Measurements from ENCODE around the gene CALM1. TPM values are rescaled to one million over a fixed set of nuclear protein-coding genes. Genes with fewer than 3 reads are reported as not detected.

Gene CALM1
- total RNA-seq, 4 donors from 2014 or later = 407 to 1,329 (median 886) TPM

DNA sequence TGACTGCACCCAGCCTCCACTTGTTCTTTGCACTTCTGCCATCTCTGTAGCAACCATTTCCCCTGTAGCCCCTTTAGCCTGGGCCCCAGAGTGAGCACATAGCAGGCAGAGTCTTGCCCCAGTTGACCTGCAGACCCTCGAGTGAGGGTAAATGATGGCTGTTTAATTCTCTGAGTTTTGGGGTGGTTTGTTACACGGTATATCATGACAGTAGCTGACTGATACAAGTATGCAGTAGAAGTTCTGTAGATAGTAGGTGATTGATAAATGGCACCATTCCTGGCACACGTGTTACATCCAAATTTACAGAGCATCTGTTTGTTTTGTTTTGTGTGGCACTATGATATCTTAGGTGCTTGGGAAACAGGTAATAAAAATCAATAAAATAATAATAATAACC, 32.4 kb downstream of the CALM1 start:
- no peak for DNase-seq

DNA sequence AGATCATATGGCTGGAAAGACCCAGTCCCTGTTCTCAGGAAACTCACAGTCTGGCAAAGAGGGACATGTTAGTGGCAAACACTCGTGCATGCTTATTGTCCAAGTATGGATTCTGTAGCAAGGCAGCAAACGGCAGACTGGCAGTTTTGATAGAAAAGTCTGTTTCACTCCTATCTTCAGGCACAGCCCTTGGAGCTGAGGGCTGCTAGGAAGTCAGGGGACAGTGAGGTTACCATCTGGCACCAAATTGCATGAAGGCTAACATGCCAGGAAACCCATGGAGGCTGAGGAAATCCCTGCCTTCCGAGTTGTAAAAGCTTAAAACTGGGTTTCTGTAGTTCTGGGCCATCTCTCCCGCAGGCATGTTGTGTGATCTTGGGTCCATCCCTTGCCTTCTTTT, 32.9 kb downstream of the CALM1 start:
- no peaks in the 10 kb centered on the region for H3K36me3 ChIP-seq
- no peaks in the 10 kb centered on the region for H3K27me3 ChIP-seq
- no peak overlapping the region for H3K27ac ChIP-seq
- no peaks in the 10 kb centered on the region for H3K9me3 ChIP-seq
- TF ChIP-seq, protein P1, sequence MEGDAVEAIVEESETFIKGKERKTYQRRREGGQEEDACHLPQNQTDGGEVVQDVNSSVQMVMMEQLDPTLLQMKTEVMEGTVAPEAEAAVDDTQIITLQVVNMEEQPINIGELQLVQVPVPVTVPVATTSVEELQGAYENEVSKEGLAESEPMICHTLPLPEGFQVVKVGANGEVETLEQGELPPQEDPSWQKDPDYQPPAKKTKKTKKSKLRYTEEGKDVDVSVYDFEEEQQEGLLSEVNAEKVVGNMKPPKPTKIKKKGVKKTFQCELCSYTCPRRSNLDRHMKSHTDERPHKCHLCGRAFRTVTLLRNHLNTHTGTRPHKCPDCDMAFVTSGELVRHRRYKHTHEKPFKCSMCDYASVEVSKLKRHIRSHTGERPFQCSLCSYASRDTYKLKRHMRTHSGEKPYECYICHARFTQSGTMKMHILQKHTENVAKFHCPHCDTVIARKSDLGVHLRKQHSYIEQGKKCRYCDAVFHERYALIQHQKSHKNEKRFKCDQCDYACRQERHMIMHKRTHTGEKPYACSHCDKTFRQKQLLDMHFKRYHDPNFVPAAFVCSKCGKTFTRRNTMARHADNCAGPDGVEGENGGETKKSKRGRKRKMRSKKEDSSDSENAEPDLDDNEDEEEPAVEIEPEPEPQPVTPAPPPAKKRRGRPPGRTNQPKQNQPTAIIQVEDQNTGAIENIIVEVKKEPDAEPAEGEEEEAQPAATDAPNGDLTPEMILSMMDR (IDR thresholded peaks at IDR 0.05) = no peak
- TF ChIP-seq POLR2A (IDR thresholded peaks at IDR 0.05) = no peak
- no peaks in the 10 kb centered on the region for H3K4me1 ChIP-seq
- DNase-seq = no peak
- no peak overlapping the region for H3K4me3 ChIP-seq

More for the DNA sequence above, 32.4 kb downstream of the CALM1 start:
- Histone ChIP-seq H3K4me1 (no peaks in the 10 kb centered on the region), H3K27ac (no peak overlapping the region), H3K27me3 (no peaks in the 10 kb centered on the region), H3K9me3 (no peaks in the 10 kb centered on the region), H3K36me3 (no peaks in the 10 kb centered on the region), H3K4me3 (no peak overlapping the region)
- TF ChIP-seq, protein P1 (IDR thresholded peaks at IDR 0.05) = no peak
- no peak for TF ChIP-seq POLR2A (IDR thresholded peaks at IDR 0.05)

DNA sequence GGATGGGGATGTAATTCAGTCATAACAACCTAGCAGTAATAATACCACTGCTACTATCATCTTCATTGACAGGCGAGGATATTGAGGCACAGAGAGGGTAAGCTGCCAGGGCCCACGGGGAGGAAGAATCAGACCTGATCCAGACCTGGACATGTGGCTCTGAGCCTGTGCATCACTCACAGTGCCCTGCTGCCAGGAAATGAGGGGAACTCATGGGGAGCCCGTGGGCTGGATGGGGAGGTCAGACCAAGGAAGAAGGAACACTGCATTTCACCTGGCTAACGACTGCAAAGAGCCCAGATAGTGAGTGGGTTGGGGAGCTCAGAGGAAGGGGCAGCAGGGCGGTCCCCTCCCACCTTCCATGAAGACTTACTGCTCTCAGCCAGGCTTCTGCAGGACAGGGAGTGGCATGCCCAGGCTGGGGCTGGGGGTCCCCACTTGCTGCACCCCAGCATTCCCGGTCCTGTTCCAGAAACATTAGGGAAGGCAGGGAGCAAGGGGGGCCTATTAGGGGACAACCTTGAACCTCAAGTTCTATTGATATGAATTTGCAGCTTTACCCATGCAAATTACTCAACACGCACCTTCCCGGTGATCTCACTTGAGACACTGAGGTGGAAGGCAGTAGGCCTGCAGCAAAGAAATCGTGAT, 37.7 kb downstream of the CALM1 start:
- no peaks in the 10 kb centered on the region for H3K27me3 ChIP-seq
- no peak for DNase-seq
- H3K36me3 ChIP-seq = no peaks in the 10 kb centered on the region
- H3K4me1 ChIP-seq = no peaks in the 10 kb centered on the region
- H3K27ac ChIP-seq = no peak overlapping the region
- no peak overlapping the region for H3K4me3 ChIP-seq
- TF ChIP-seq, protein P1 (IDR thresholded peaks at IDR 0.05) = no peak
- no peak for TF ChIP-seq POLR2A (IDR thresholded peaks at IDR 0.05)
- H3K9me3 ChIP-seq = no peaks in the 10 kb centered on the region

DNA sequence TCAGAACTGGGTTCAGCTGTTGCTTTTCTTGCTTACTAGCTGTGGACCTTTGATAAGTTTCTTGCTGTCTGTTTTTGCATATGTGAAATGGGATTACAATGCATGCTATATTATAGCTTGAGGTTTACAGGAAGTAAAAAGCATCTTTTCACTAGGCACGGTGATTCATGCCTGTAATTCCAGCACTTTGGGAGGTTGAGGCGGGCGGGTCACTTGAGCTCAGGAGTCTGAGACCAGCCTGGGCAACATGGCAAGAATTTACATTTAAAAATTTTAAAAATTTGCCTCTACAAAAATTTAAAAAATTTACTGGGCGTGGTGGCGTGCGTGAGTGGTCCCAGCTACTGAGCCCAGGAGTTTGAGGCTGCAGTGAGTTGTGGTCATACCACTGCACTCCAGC, 42.0 kb downstream of the CALM1 start:
- no peak overlapping the region for H3K4me3 ChIP-seq
- no peak overlapping the region for H3K27ac ChIP-seq
- DNase-seq = no peak
- no peaks in the 10 kb centered on the region for H3K9me3 ChIP-seq
- no peaks in the 10 kb centered on the region for H3K36me3 ChIP-seq
- TF ChIP-seq POLR2A (IDR thresholded peaks at IDR 0.05) = no peak
- TF ChIP-seq, protein P1 (IDR thresholded peaks at IDR 0.05) = no peak
- no peaks in the 10 kb centered on the region for H3K4me1 ChIP-seq
- H3K27me3 ChIP-seq = no peaks in the 10 kb centered on the region

DNA sequence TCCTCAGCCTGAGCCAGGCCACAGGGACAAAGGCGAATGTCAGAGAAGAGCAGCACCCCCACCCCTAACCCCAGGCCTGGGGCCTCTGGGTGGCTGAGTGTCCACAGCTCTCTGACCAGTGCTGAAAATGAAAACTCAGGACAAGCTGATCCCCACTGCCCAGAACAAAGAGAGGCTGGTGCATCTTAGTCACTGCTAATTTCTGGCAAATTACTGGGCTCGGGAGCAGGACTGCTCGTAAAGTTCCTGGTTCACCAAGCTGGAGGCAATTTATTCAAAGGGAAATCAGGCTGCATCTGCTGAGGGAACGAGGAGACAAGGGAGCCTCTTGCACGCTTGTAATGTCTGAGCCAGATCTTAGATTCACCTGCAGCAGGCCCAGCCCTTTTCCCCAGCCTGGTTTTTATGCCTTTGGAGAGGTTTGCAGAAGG, 43.2 kb downstream of the CALM1 start:
- no peak overlapping the region for H3K27ac ChIP-seq
- no peaks in the 10 kb centered on the region for H3K27me3 ChIP-seq
- no peaks in the 10 kb centered on the region for H3K9me3 ChIP-seq
- no peaks in the 10 kb centered on the region for H3K36me3 ChIP-seq
- no peak for TF ChIP-seq POLR2A (IDR thresholded peaks at IDR 0.05)
- TF ChIP-seq, protein P1 (IDR thresholded peaks at IDR 0.05) = no peak
- no peak overlapping the region for H3K4me3 ChIP-seq
- H3K4me1 ChIP-seq = no peaks in the 10 kb centered on the region
- no peak for DNase-seq
